Measurements from ENCODE around the gene IFT52.
"Not testable (repeated sequence)": the region's sequence is repeated elsewhere in the genome, so short reads cannot be mapped to it uniquely, and the experiment has no call there.

The IFT52 gene

GRCh38 chr20:43655176-43655575, 64.4 kb downstream of the IFT52 start:
- DNase-seq, result not testable (repeated sequence)

- no peak for DNase-seq
Measured at GRCh38 chr20:43655937-43656336, 65.2 kb downstream of the IFT52 start.

GRCh38 chr20:43658069-43658722, 67.5 kb downstream of the IFT52 start:
- DNase-seq, result peak; percentile 18

- DNase-seq, result no peak
Measured at GRCh38 chr20:43658723-43659419, 68.1 kb downstream of the IFT52 start.

GRCh38 chr20:43662943-43663655, 72.4 kb downstream of the IFT52 start:
- DNase-seq, result no peak

GRCh38 chr20:43665466-43666176, 74.9 kb downstream of the IFT52 start:
- DNase-seq, result no peak

- peak; percentile 53 for DNase-seq
Measured at GRCh38 chr20:43666376-43667328, 75.9 kb downstream of the IFT52 start, which contains the start of gene MYBL2. MYBL2 (plus strand) TSS chr20:43667114; CDS start chr20:43667284, 170 bp downstream.

- DNase-seq, result peak; percentile 9
Measured at GRCh38 chr20:43667341-43668132, 76.8 kb downstream of the IFT52 start.

GRCh38 chr20:43669332-43669731, 78.6 kb downstream of the IFT52 start:
- peak; percentile 9 for DNase-seq

- no peak for DNase-seq
Measured at GRCh38 chr20:43670423-43670822, 79.7 kb downstream of the IFT52 start.

- no peak for DNase-seq
Measured at GRCh38 chr20:43676368-43676767, 85.6 kb downstream of the IFT52 start.

- DNase-seq, result no peak
Measured at GRCh38 chr20:43680981-43681380, 90.2 kb downstream of the IFT52 start.

GRCh38 chr20:43681468-43681942, 90.8 kb downstream of the IFT52 start:
- no peak for DNase-seq

- no peak for DNase-seq
Measured at GRCh38 chr20:43681991-43682410, 91.3 kb downstream of the IFT52 start.

GRCh38 chr20:43682446-43682845, 91.7 kb downstream of the IFT52 start:
- DNase-seq, result no peak

- no peak for DNase-seq
Measured at GRCh38 chr20:43686820-43687219, 96.1 kb downstream of the IFT52 start.

- no peak for DNase-seq
Measured at GRCh38 chr20:43689165-43689564, 98.4 kb downstream of the IFT52 start.

- no peak for DNase-seq
Measured at GRCh38 chr20:43690943-43691598, 100.3 kb downstream of the IFT52 start.

- peak; percentile 23 for DNase-seq
Measured at GRCh38 chr20:43691928-43692524, 101.3 kb downstream of the IFT52 start.

- DNase-seq, result no peak
Measured at GRCh38 chr20:43694763-43695162, 104.0 kb downstream of the IFT52 start.
